HCT116 (cell line): ENCODE data around the gene CLCN5. TPM values are rescaled to one million over a fixed set of nuclear protein-coding genes. Genes with fewer than 3 reads are reported as not detected.

Experiments
- ATAC-seq: fragments of 200-7000 bp; cut with Tn5 transposase; 2 replicates; pipeline ENCODE4 v1.9.1; 2020; ENCODE audit warnings: mild to moderate bottlenecking, moderate library complexity
- BruUV-seq: library from RNA; stranded (reverse); fragments of 400-500 nt; replicated peaks from 2 replicates; lab custom pipeline; 2021; lab: Mats Ljungman, UMichigan
- CTCF ChIA-PET: fragments of 300-600 bp; sonication (Branson Sonifier 250); formaldehyde crosslinking; loops from one replicate; lab custom pipeline; 2021; ENCODE audit warnings: antibody characterized with exemption; lab: Charles Lee
- POLR2A ChIA-PET: fragments of 300-600, 350-600 bp; sonication (Branson Sonifier 250); formaldehyde crosslinking; loops from one replicate; lab custom pipeline; 2021; ENCODE audit warnings: antibody characterized with exemption; lab: Charles Lee
- RAD21 ChIA-PET, 2 experiments: fragments of 300-600 bp; sonication (Branson Sonifier 250); formaldehyde crosslinking; loops; one replicate each; lab custom pipeline; 2023; ENCODE audit warnings: low total read pairs in 2 of 2; ENCODE audit not compliant: uncharacterized antibody in 2 of 2, unreplicated experiment in 2 of 2, low non-redundant PET in 1 of 2; lab: Charles Lee
- DNase-seq: peaks from one replicate; pipeline ENCODE4 v3.0.0-alpha.2; 2010; ENCODE audit warnings: low read depth, low spot score
- H2AFZ ChIP-seq: fragments of 200-600 bp; shearing (Covaris generic), sonication (generic); 2 replicates; pipeline ENCODE4 v1.6.1; 2017; ENCODE audit warnings: low read depth, mixed run types, mixed read lengths, antibody characterized with exemption, low read length; ENCODE audit not compliant: poor library complexity, severe bottlenecking
- H3K27ac ChIP-seq: 2 replicates; pipeline ENCODE4 v1.5.1; 2012; ENCODE audit warnings: low read depth, low read length
- H3K27me3 ChIP-seq: fragments of 200-600 bp; sonication (generic); 2 replicates; pipeline ENCODE4 v1.6.1; 2016; ENCODE audit warnings: mixed run types, low read length, mixed read lengths; ENCODE audit not compliant: insufficient read depth
- H3K36me3 ChIP-seq, 2 experiments: fragments of 200-500 bp in 1 of 2; fragments of 200-600 bp in 1 of 2; sonication (Bioruptor generic) in 1 of 2; sonication (generic) in 1 of 2; 2 replicates each; pipeline versions ENCODE4 v1.5.1 to v1.6.1; 2014 to 2016; ENCODE audit warnings: low read length in 2 of 2, inconsistent platforms in 1 of 2, mixed read lengths in 1 of 2, mixed run types in 1 of 2; ENCODE audit not compliant: insufficient read depth in 2 of 2, control insufficient read depth in 1 of 2
- H3K4me1 ChIP-seq, 2 experiments: fragments of 200-600 bp in 1 of 2; sonication (generic) in 1 of 2; 2 replicates each; pipeline versions ENCODE4 v1.5.1 to v1.6.1; 2012 to 2017; ENCODE audit warnings: low read length in 2 of 2, inconsistent platforms in 1 of 2, mild to moderate bottlenecking in 1 of 2, mixed read lengths in 1 of 2, mixed run types in 1 of 2, moderate library complexity in 1 of 2; ENCODE audit not compliant: insufficient read depth in 2 of 2, control insufficient read depth in 1 of 2
- H3K4me2 ChIP-seq: fragments of 200-600 bp; sonication (generic); 2 replicates; pipeline ENCODE4 v1.6.1; 2017; ENCODE audit warnings: mixed run types, low read length, mixed read lengths
- H3K4me3 ChIP-seq, 2 experiments: fragments of 200-600 bp in 1 of 2; sonication (generic) in 1 of 2; replicated peaks in 1 of 2; 2 replicates each; pipeline ENCODE4 v1.5.1; 2011 to 2016; ENCODE audit warnings: low read length in 2 of 2, control low read depth in 1 of 2, low read depth in 1 of 2, mild to moderate bottlenecking in 1 of 2, mixed read lengths in 1 of 2, mixed run types in 1 of 2
- H3K79me2 ChIP-seq: fragments of 200-600 bp; sonication (generic); 2 replicates; pipeline ENCODE4 v1.6.1; 2017; ENCODE audit warnings: mild to moderate bottlenecking, mixed run types, low read length, moderate library complexity, mixed read lengths; ENCODE audit not compliant: insufficient read depth
- H3K9ac ChIP-seq: fragments of 200-600 bp; sonication (generic); 2 replicates; pipeline ENCODE4 v1.6.1; 2016; ENCODE audit warnings: low read length, mixed read lengths
- H3K9me2 ChIP-seq: fragments of 200-600 bp; sonication (generic), shearing (Covaris generic); 2 replicates; pipeline ENCODE4 v1.6.1; 2017; ENCODE audit warnings: mixed run types, mild to moderate bottlenecking, moderate library complexity; ENCODE audit not compliant: insufficient read depth
- H3K9me3 ChIP-seq, 2 experiments: fragments of 200-500 bp in 1 of 2; fragments of 200-600 bp in 1 of 2; sonication (Bioruptor generic) in 1 of 2; sonication (generic) in 1 of 2; 2 replicates each; pipeline ENCODE4 v1.6.1; 2014 to 2017; ENCODE audit warnings: low read length in 2 of 2, mixed read lengths in 2 of 2, inconsistent platforms in 1 of 2, low read depth in 1 of 2, mild to moderate bottlenecking in 1 of 2, mixed run types in 1 of 2, moderate library complexity in 1 of 2; ENCODE audit not compliant: control insufficient read depth in 1 of 2, insufficient read depth in 1 of 2
- H4K20me1 ChIP-seq: fragments of 200-600 bp; sonication (generic), shearing (Covaris generic); 2 replicates; pipeline ENCODE4 v1.6.1; 2017; ENCODE audit warnings: mixed run types, mild to moderate bottlenecking, moderate library complexity; ENCODE audit not compliant: insufficient read depth
- ATF3 ChIP-seq: IDR thresholded peaks from 2 replicates; pipeline ENCODE4 v1.6.1; 2012
- EGR1 ChIP-seq: IDR thresholded peaks from 2 replicates; pipeline ENCODE4 v1.6.1; 2012; ENCODE audit warnings: low read depth
- ELF1 ChIP-seq: IDR thresholded peaks from 2 replicates; pipeline ENCODE4 v1.6.1; 2012; ENCODE audit warnings: low read depth, borderline replicate concordance
- FOSL1 ChIP-seq: IDR thresholded peaks from 2 replicates; pipeline ENCODE4 v1.6.1; 2012; ENCODE audit warnings: low read depth
- POLR2A ChIP-seq: IDR thresholded peaks from 2 replicates; pipeline ENCODE4 v1.7.0; 2011; ENCODE audit warnings: borderline replicate concordance; ENCODE audit not compliant: insufficient read depth, insufficient read length; ENCODE audit errors: extremely low read depth
- POLR2AphosphoS5 ChIP-seq: IDR thresholded peaks from 2 replicates; pipeline ENCODE4 v1.6.1; 2011; ENCODE audit warnings: mild to moderate bottlenecking, low read depth, low read length, moderate library complexity
- RAD21 ChIP-seq: IDR thresholded peaks from 2 replicates; pipeline ENCODE4 v1.6.1; 2012; ENCODE audit warnings: low read depth, mild to moderate bottlenecking
- SRF ChIP-seq: IDR thresholded peaks from 2 replicates; pipeline ENCODE4 v1.6.1; 2012; ENCODE audit warnings: low read depth
- TCF7L2 ChIP-seq: IDR thresholded peaks from 2 replicates; pipeline ENCODE4 v1.7.0; 2011; ENCODE audit warnings: borderline replicate concordance, inconsistent platforms; ENCODE audit not compliant: insufficient read depth, insufficient read length; ENCODE audit errors: extremely low read depth
- ZFX ChIP-seq: fragments of 450-650 bp; IDR thresholded peaks from 2 replicates; pipeline ENCODE4 v1.6.1; 2017
- intact Hi-C: fragments of 100-400 bp; cut with micrococcal nuclease; formaldehyde crosslinking; loops from 2 replicates; pipeline ENCODE4 v1.10.0; 2022
- total RNA-seq: library from RNA; stranded (reverse); gene quantifications from one replicate; pipeline ENCODE4 v1.2.1, GENCODE V29; 2021; ENCODE audit not compliant: unreplicated experiment

CLCN5 gene
- total RNA-seq, 1 experiment from 2014 or later: 6.1 TPM

- TF ChIP-seq ATF3 (no peak), RAD21 (0 out of 2 replicates have a peak, but pooled peaks have one; percentile 3), FOSL1 (no peak), POLR2AphosphoS5 (no peak), EGR1 (no peak)
- TF ChIP-seq, all 23 proteins: peak for 1
- Histone ChIP-seq H3K9ac (no peak overlapping the region), H2AFZ (no peak overlapping the region), H3K27me3 (no peaks in the 10 kb centered on the region), H3K9me3 (no peaks in the 10 kb centered on the region), H3K36me3 (no peaks in the 10 kb centered on the region), H4K20me1 (no peaks in the 10 kb centered on the region), H3K27ac (no peak overlapping the region), H3K79me2 (no peaks in the 10 kb centered on the region), H3K4me1 (no peaks in the 10 kb centered on the region), H3K4me2 (no peak overlapping the region), H3K9me2 (no peaks in the 10 kb centered on the region), H3K4me3 (no peak overlapping the region)
- ATAC-seq (no peak), DNase-seq (no peak)
- ChIA-PET POLR2A (no interaction called here), CTCF (interaction anchor here (1.7 kb wide), 1 partner anchor 28 kb away, joined by 7 read pairs; no protein-coding TSS in a partner anchor), RAD21 (no interaction called here)
- intact Hi-C loops: loop anchor here (10.0 kb wide), 2 partner anchors 543 to 773 kb away; no protein-coding TSS in a partner anchor
- no TSS peak for BruUV-seq
Observed at GRCh38 chrX:49912086-49912485, 10.3 kb upstream of the CLCN5 start.

- H3K4me3 ChIP-seq: no peak overlapping the region
- H3K9ac ChIP-seq: no peak overlapping the region
- H4K20me1 ChIP-seq: no peaks in the 10 kb centered on the region
- H3K27me3 ChIP-seq: no peaks in the 10 kb centered on the region
- ATAC-seq (no peak), DNase-seq (no peak)
- H3K4me1 ChIP-seq: no peaks in the 10 kb centered on the region
- ChIA-PET POLR2A (no interaction called here), CTCF (interaction anchor here (1.7 kb wide), 1 partner anchor 28 kb away, joined by 7 read pairs; no protein-coding TSS in a partner anchor)
- BruUV-seq: no TSS peak
- no peak overlapping the region for H2AFZ ChIP-seq
- no peak overlapping the region for H3K27ac ChIP-seq
- no peak overlapping the region for H3K4me2 ChIP-seq
- H3K9me2 ChIP-seq: no peaks in the 10 kb centered on the region
- intact Hi-C loops: loop anchor here (10.0 kb wide), 2 partner anchors 542 to 772 kb away; no protein-coding TSS in a partner anchor
- no peaks in the 10 kb centered on the region for H3K79me2 ChIP-seq
- no peak for TF ChIP-seq ZFX
- TF ChIP-seq SRF: no peak
- TF ChIP-seq ELF1: no peak
- no peak for TF ChIP-seq POLR2A
- TF ChIP-seq TCF7L2: no peak
- TF ChIP-seq, all 23 proteins: peak for 0
- no peaks in the 10 kb centered on the region for H3K36me3 ChIP-seq
- RAD21 ChIA-PET: no interaction called here
- no peaks in the 10 kb centered on the region for H3K9me3 ChIP-seq
Observed at GRCh38 chrX:49912861-49913260, 9.5 kb upstream of the CLCN5 start.
